GM12878 (cell line): ENCODE measurements around the gene SRSF7. TPM values are rescaled to one million over a fixed set of nuclear protein-coding genes. Genes with fewer than 3 reads are reported as not detected.
"Not testable (repeated sequence)": the region's sequence is repeated elsewhere in the genome, so short reads cannot be mapped to it uniquely, and the experiment has no call there.

Source experiments
- ATAC-seq: fragments of 200-7000 bp; cut with Tn5 transposase; 3 replicates; pipeline ENCODE4 v1.9.1; 2020; ENCODE audit warnings: mild to moderate bottlenecking, moderate library complexity
- BruUV-seq: library from RNA; stranded (reverse); fragments of 400-500 nt; replicated peaks from 2 replicates; lab custom pipeline; 2021; lab: Mats Ljungman, UMichigan
- CTCF ChIA-PET: fragments of 300-600 bp; sonication (Branson Sonifier 250); formaldehyde crosslinking; extraction: SDS; loops from one replicate; lab custom pipeline; 2021; ENCODE audit warnings: inconsistent platforms; lab: Yijun Ruan, JAX
- POLR2A ChIA-PET: fragments of 350-600 bp; formaldehyde crosslinking; extraction: SDS; loops from one replicate; lab custom pipeline; 2021; ENCODE audit warnings: inconsistent platforms; lab: Charles Lee
- RAD21 ChIA-PET: fragments of 300-600 bp; sonication (Branson Sonifier 250); formaldehyde crosslinking; loops from one replicate; lab custom pipeline; 2023; ENCODE audit warnings: antibody characterized with exemption; ENCODE audit not compliant: unreplicated experiment; lab: Charles Lee
- SMC1A ChIA-PET: fragments of 300-600 bp; sonication (Branson Sonifier 250); formaldehyde crosslinking; loops from one replicate; lab custom pipeline; 2023; ENCODE audit not compliant: unreplicated experiment, uncharacterized antibody; lab: Charles Lee
- DNase-seq: peaks from one replicate; pipeline ENCODE4 v3.0.0-alpha.2; 2011; ENCODE audit warnings: low read depth, low spot score
- FAIRE-seq: peaks from 3 replicates; lab custom pipeline; 2011; peaks lifted over from hg19 to GRCh38; lab: Jason Lieb, UNC
- H2AFZ ChIP-seq: 2 replicates; pipeline ENCODE4 v1.6.0; 2011; ENCODE audit warnings: low read depth, low read length, control low read depth; ENCODE audit not compliant: control insufficient read depth
- H3K27ac ChIP-seq: 2 replicates; pipeline ENCODE4 v1.5.1; 2011; ENCODE audit warnings: control low read depth; ENCODE audit not compliant: control insufficient read depth, insufficient read depth
- H3K27me3 ChIP-seq, 2 experiments: replicated peaks in 1 of 2; 2 replicates each; pipeline versions ENCODE4 v1.6.0 to v1.6.1; 2011; ENCODE audit warnings: low read length in 1 of 2; ENCODE audit not compliant: control insufficient read depth in 2 of 2, insufficient read depth in 2 of 2
- H3K36me3 ChIP-seq, 2 experiments: 2 replicates each; pipeline ENCODE4 v1.5.1; 2011; ENCODE audit warnings: low read length in 1 of 2; ENCODE audit not compliant: control insufficient read depth in 2 of 2, insufficient read depth in 2 of 2
- H3K4me1 ChIP-seq: 2 replicates; pipeline ENCODE4 v1.6.1; 2011; ENCODE audit warnings: mild to moderate bottlenecking, low read length, moderate library complexity, mixed read lengths; ENCODE audit not compliant: control insufficient read depth, insufficient read depth
- H3K4me2 ChIP-seq: 2 replicates; pipeline ENCODE4 v1.6.0; 2011; ENCODE audit warnings: control low read depth; ENCODE audit not compliant: control insufficient read depth, insufficient read depth
- H3K4me3 ChIP-seq: fragments of 200-600 bp; sonication (generic); 2 replicates; pipeline ENCODE4 v1.5.1; 2016
- H3K79me2 ChIP-seq: 2 replicates; pipeline ENCODE4 v1.6.0; 2011; ENCODE audit warnings: low read length; ENCODE audit not compliant: control insufficient read depth, insufficient read depth
- H3K9ac ChIP-seq: 2 replicates; pipeline ENCODE4 v1.8.0; 2011; ENCODE audit warnings: low read length, control low read depth, mixed read lengths; ENCODE audit not compliant: control insufficient read depth, insufficient read depth
- H3K9me3 ChIP-seq: replicated peaks from 3 replicates; pipeline ENCODE4 v1.5.1; 2011; ENCODE audit warnings: mild to moderate bottlenecking, low read length; ENCODE audit not compliant: control insufficient read depth, insufficient read depth
- H4K20me1 ChIP-seq: 2 replicates; pipeline ENCODE4 v1.6.0; 2011; ENCODE audit not compliant: control insufficient read depth, insufficient read depth
- NFYA ChIP-seq: IDR thresholded peaks from 2 replicates; pipeline ENCODE4 v1.6.1; 2011; ENCODE audit warnings: low read depth, mild to moderate bottlenecking, low read length, improper control_type of control experiment, borderline replicate concordance
- SMAD1 ChIP-seq: fragments of 450-650 bp; IDR thresholded peaks from 2 replicates; pipeline ENCODE4 v1.6.1; 2018; ENCODE audit warnings: mild to moderate bottlenecking, low read depth; ENCODE audit not compliant: partially characterized antibody
- SPI1 ChIP-seq: IDR thresholded peaks from 2 replicates; pipeline ENCODE4 v1.6.1; 2011; ENCODE audit warnings: low read depth, mild to moderate bottlenecking, low read length, moderate library complexity, borderline replicate concordance; ENCODE audit not compliant: insufficient read depth
- ZBTB40 ChIP-seq: fragments of 450-650 bp; IDR thresholded peaks from 2 replicates; pipeline ENCODE4 v1.6.1; 2016; ENCODE audit warnings: mild to moderate bottlenecking, moderate library complexity, borderline replicate concordance
- ZNF207 ChIP-seq: fragments of 450-650 bp; IDR thresholded peaks from 2 replicates; pipeline ENCODE4 v1.6.1; 2014; ENCODE audit warnings: antibody characterized with exemption, mild to moderate bottlenecking, borderline replicate concordance
- ZNF274 ChIP-seq: IDR thresholded peaks from one replicate; pipeline ENCODE4 v1.8.0; 2011; ENCODE audit not compliant: insufficient read length, insufficient read depth
- WGBS: methylation state at CpG from one replicate; pipeline ENCODE4 v1.1.6; 2016; ENCODE audit warnings: low lambda C conversion rate; ENCODE audit not compliant: insufficient replicate concordance, insufficient coverage; ENCODE audit errors: missing lambda C conversion rate; 5-methylcytosine and 5-hydroxymethylcytosine counted together
- in situ Hi-C: fragments of 300-500 bp; cut with MboI; formaldehyde crosslinking; loops from 9 replicates; pipeline ENCODE4 v1.14.3; 2018; ENCODE audit warnings: mixed read lengths
- intact Hi-C: fragments of 100-400 bp; cut with micrococcal nuclease; formaldehyde crosslinking; loops from one replicate; pipeline ENCODE4 v1.14.2; 2022; ENCODE audit not compliant: unreplicated experiment
- polyA plus RNA-seq, 11 experiments: library from polyadenylated mRNA; depleted of rRNA in 4 of 11; unstranded in 6 of 11; stranded (reverse) in 5 of 11; fragments of >200 nt; fragmentation: Nextera tagmentation in 4 of 11; fragmentation: Illumina TruSeq in 1 of 11; extraction: Ambion mirVana in 4 of 11; extraction: Trizol in 1 of 11; gene quantifications; 1 replicate in 1 of 11; 2 replicates in 10 of 11; pipeline versions ENCODE4 v1.2.1 to v1.2.3, GENCODE V29; 2011 to 2016; ENCODE audit warnings: inconsistent platforms in 2 of 11, missing spikeins in 2 of 11, low read depth in 1 of 11
- total RNA-seq, 4 experiments: library from RNA; depleted of rRNA in 3 of 4; stranded (reverse); fragments of >200 nt in 3 of 4; fragmentation: Illumina TruSeq in 1 of 4; extraction: Trizol in 1 of 4; gene quantifications; 2 replicates each; pipeline versions ENCODE4 v1.2.1 to v1.2.3, GENCODE V29; 2013 to 2021

SRSF7 gene
- total and polyA plus RNA-seq, 10 of the 15 experiments (the other 5 are each of a cell fraction or from before 2014, with no cell fraction given), result 205 to 785 (median 408) TPM

- H3K9me3 ChIP-seq, result no peaks in the 10 kb centered on the region
- no peak overlapping the region for H2AFZ ChIP-seq
- 67% methylated on average over 12 of the region's 12 CpGs for WGBS
- RAD21 ChIA-PET, result interaction anchor here (0.9 to 1.7 kb wide), 9 partner anchors 11 to 177 kb away, joined by 3 to 8 read pairs (median 3); no protein-coding TSS in a partner anchor
- H3K36me3 ChIP-seq, result 0 out of 4 replicates have a peak, but pooled peaks cover 0 to 2% of the 10 kb centered on the region in 2 experiments
- H3K4me2 ChIP-seq, result no peak overlapping the region; the same call in 1 of the 2 replicates
- TF ChIP-seq NFYA (no peak), ZBTB40 (no peak), ZNF207 (no peak), SPI1 (no peak), SMAD1 (no peak), ZNF274 (no peak)
- TF ChIP-seq, all 136 proteins: peak for 0
- ATAC-seq, result peak; percentile 24
- Histone ChIP-seq H3K79me2 (no peaks in the 10 kb centered on the region), H3K27ac (no peak overlapping the region), H3K27me3 (no peaks in the 10 kb centered on the region), H3K9ac (no peak overlapping the region), H4K20me1 (no peaks in the 10 kb centered on the region), H3K4me1 (peaks cover 16% of the 10 kb centered on the region), H3K4me3 (no peak overlapping the region)
- intact Hi-C loops (no loop called here), in situ Hi-C loops (no loop called here)
- DNase-seq, result no peak
- no TSS peak for BruUV-seq
- CTCF ChIA-PET, result interaction anchor here (0.7 to 1.9 kb wide), 6 partner anchors 13 to 127 kb away, joined by 3 to 13 read pairs (median 6); partner anchors contain the start of gene HNRNPLL
- SMC1A ChIA-PET, result interaction anchor here (1.0 to 3.2 kb wide), 10 partner anchors 10 to 127 kb away, joined by 3 to 13 read pairs (median 4); no protein-coding TSS in a partner anchor
- FAIRE-seq, result no peak
- POLR2A ChIA-PET, result interaction anchor here (0.7 to 2.7 kb wide), 8 partner anchors 12 to 143 kb away, joined by 3 to 12 read pairs (median 3); partner anchors contain the start of gene GALM
These were observed 42.1 kb downstream of the SRSF7 start for GRCh38 chr2:38708900-38709566.

GRCh38 chr2:38708491-38708890, 42.7 kb downstream of the SRSF7 start:
- H3K9me3 ChIP-seq, H3K4me3 ChIP-seq, H3K27me3 ChIP-seq, in situ Hi-C loops, H2AFZ ChIP-seq, BruUV-seq, FAIRE-seq, intact Hi-C loops, H3K9ac ChIP-seq, ATAC-seq, H3K36me3 ChIP-seq, H3K4me2 ChIP-seq, DNase-seq, H3K27ac ChIP-seq, H3K79me2 ChIP-seq, H4K20me1 ChIP-seq: not testable (repeated sequence)
- SMC1A ChIA-PET, result interaction anchor here (1.0 to 3.2 kb wide), 8 partner anchors 13 to 127 kb away, joined by 3 to 13 read pairs (median 5); no protein-coding TSS in a partner anchor
- CTCF ChIA-PET, result interaction anchor here (1.1 to 1.9 kb wide), 4 partner anchors 12 to 127 kb away, joined by 3 to 13 read pairs (median 6); partner anchors contain the start of gene HNRNPLL
- POLR2A ChIA-PET, result interaction anchor here (0.6 to 2.7 kb wide), 4 partner anchors 15 to 113 kb away, joined by 3 to 12 read pairs (median 4); partner anchors contain the start of gene GALM
- RAD21 ChIA-PET, result interaction anchor here (0.9 to 1.7 kb wide), 8 partner anchors 10 to 177 kb away, joined by 3 to 8 read pairs (median 3); no protein-coding TSS in a partner anchor
- WGBS, result 94% methylated on average over 8 of the region's 9 CpGs
- peaks cover 16% of the 10 kb centered on the region for H3K4me1 ChIP-seq
